H1 (cell line): Measurements from ENCODE around the gene WWC2. TPM values are rescaled to one million over a fixed set of nuclear protein-coding genes. Genes with fewer than 3 reads are reported as not detected.
"Not testable (repeated sequence)": the region's sequence is repeated elsewhere in the genome, so short reads cannot be mapped to it uniquely, and the experiment has no call there.

Experiments
- CTCF ChIA-PET: fragments of 300-600 bp; sonication (Branson Sonifier 250); formaldehyde crosslinking; loops from one replicate; lab custom pipeline; 2021; ENCODE audit not compliant: partially characterized antibody; lab: Charles Lee
- POLR2A ChIA-PET: fragments of 300-600 bp; sonication (Branson Sonifier 250); formaldehyde crosslinking; loops from one replicate; lab custom pipeline; 2021; ENCODE audit warnings: inconsistent platforms; ENCODE audit not compliant: partially characterized antibody; lab: Charles Lee
- DNase-seq, 2 experiments: peaks; one replicate each; pipeline versions ENCODE4 v3.0.0 to v3.0.0-alpha.2; 2010 to 2022; ENCODE audit warnings: low spot score in 2 of 2, low read depth in 1 of 2, mixed read lengths in 1 of 2
- FAIRE-seq: peaks from 2 replicates; lab custom pipeline; 2011; peaks lifted over from hg19 to GRCh38; lab: Jason Lieb, UNC
- H2AFZ ChIP-seq: 2 replicates; pipeline ENCODE4 v1.8.1; 2012; ENCODE audit warnings: low read length, inconsistent platforms
- H2AK5ac ChIP-seq: 2 replicates; pipeline ENCODE4 v1.6.1; 2013; ENCODE audit warnings: low read depth, low read length
- H2BK120ac ChIP-seq: replicated peaks from 2 replicates; pipeline ENCODE3; 2013; ENCODE audit warnings: low read depth, low read length, inconsistent platforms
- H2BK12ac ChIP-seq: 2 replicates; pipeline ENCODE4 v1.6.1; 2013; ENCODE audit warnings: low read depth, low read length
- H2BK15ac ChIP-seq: 2 replicates; pipeline ENCODE4 v1.6.1; 2013; ENCODE audit warnings: low read length
- H2BK20ac ChIP-seq: 2 replicates; pipeline ENCODE4 v1.6.1; 2013; ENCODE audit warnings: low read length
- H2BK5ac ChIP-seq: 2 replicates; pipeline ENCODE4 v1.6.1; 2013; ENCODE audit warnings: low read depth, low read length
- H3K14ac ChIP-seq: 2 replicates; pipeline ENCODE4 v1.6.1; 2013; ENCODE audit warnings: inconsistent platforms; ENCODE audit not compliant: insufficient read length
- H3K18ac ChIP-seq: 2 replicates; pipeline ENCODE4 v1.6.1; 2013; ENCODE audit warnings: low read length; ENCODE audit errors: extremely low read depth
- H3K23ac ChIP-seq: 2 replicates; pipeline ENCODE4 v1.6.1; 2013; ENCODE audit warnings: inconsistent platforms; ENCODE audit not compliant: insufficient read length
- H3K23me2 ChIP-seq: 2 replicates; pipeline ENCODE4 v1.6.1; 2013; ENCODE audit warnings: low read depth, low read length
- H3K27ac ChIP-seq: 2 replicates; pipeline ENCODE4 v1.6.1; 2011; ENCODE audit warnings: low read depth, low read length, inconsistent platforms
- H3K27me3 ChIP-seq, 4 experiments: replicated peaks in 1 of 4; 1 replicate in 1 of 4; 2 replicates in 3 of 4; pipeline versions ENCODE4 v1.6.1 to v1.8.1; 2011 to 2013; ENCODE audit warnings: low read length in 3 of 4, mild to moderate bottlenecking in 3 of 4, inconsistent platforms in 2 of 4, mixed read lengths in 2 of 4, moderate library complexity in 1 of 4; ENCODE audit not compliant: control insufficient read depth in 3 of 4, insufficient read depth in 3 of 4; ENCODE audit errors: extremely low read depth in 1 of 4
- H3K36me3 ChIP-seq, 4 experiments: 2 replicates each; pipeline versions ENCODE4 v1.6.1 to v1.8.1; 2011 to 2013; ENCODE audit warnings: mild to moderate bottlenecking in 4 of 4, low read length in 3 of 4, moderate library complexity in 2 of 4, control low read depth in 1 of 4, inconsistent platforms in 1 of 4; ENCODE audit not compliant: insufficient read depth in 4 of 4, control insufficient read depth in 2 of 4
- H3K4ac ChIP-seq: replicated peaks from 2 replicates; pipeline ENCODE3; 2013; ENCODE audit warnings: low read length, low read depth, mixed read lengths, inconsistent platforms; ENCODE audit not compliant: insufficient read length
- H3K4me1 ChIP-seq, 4 experiments: replicated peaks in 1 of 4; 1 replicate in 1 of 4; 2 replicates in 3 of 4; pipeline versions ENCODE4 v1.6.1 to v1.8.1; 2011 to 2013; ENCODE audit warnings: low read length in 3 of 4, inconsistent platforms in 2 of 4, mixed read lengths in 1 of 4; ENCODE audit not compliant: insufficient read depth in 4 of 4, control insufficient read depth in 3 of 4
- H3K4me2 ChIP-seq, 2 experiments: 2 replicates each; pipeline versions ENCODE4 v1.6.1 to v1.8.1; 2011 to 2013; ENCODE audit warnings: low read depth in 2 of 2, low read length in 2 of 2, control low read depth in 1 of 2, inconsistent platforms in 1 of 2, mild to moderate bottlenecking in 1 of 2; ENCODE audit not compliant: insufficient read depth in 1 of 2
- H3K4me3 ChIP-seq, 4 experiments: fragments of 200-600, 300-600 bp in 1 of 4; sonication (generic), shearing (Covaris generic), sonication (Bioruptor Twin) in 1 of 4; 2 replicates each; pipeline versions ENCODE4 v1.5.1 to v1.8.1; 2011 to 2016; ENCODE audit warnings: low read length in 4 of 4, low read depth in 3 of 4, control low read depth in 2 of 4, inconsistent platforms in 2 of 4, mild to moderate bottlenecking in 2 of 4, mixed read lengths in 1 of 4, moderate library complexity in 1 of 4; ENCODE audit not compliant: insufficient read depth in 2 of 4; ENCODE audit errors: extremely low read depth in 1 of 4
- H3K56ac ChIP-seq: replicated peaks from 2 replicates; pipeline ENCODE3; 2013; ENCODE audit warnings: low read depth, mild to moderate bottlenecking, mixed read lengths, low read length, inconsistent platforms; ENCODE audit not compliant: insufficient read length
- H3K79me1 ChIP-seq: 2 replicates; pipeline ENCODE4 v1.6.1; 2013; ENCODE audit warnings: low read depth, low read length, control low read depth
- H3K79me2 ChIP-seq, 2 experiments: 2 replicates each; pipeline versions ENCODE4 v1.6.1 to v1.8.1; 2012 to 2013; ENCODE audit warnings: low read length in 2 of 2, mild to moderate bottlenecking in 2 of 2, inconsistent platforms in 1 of 2; ENCODE audit not compliant: insufficient read depth in 2 of 2, control insufficient read depth in 1 of 2
- H3K9ac ChIP-seq, 4 experiments: replicated peaks in 1 of 4; 1 replicate in 1 of 4; 2 replicates in 3 of 4; pipeline versions ENCODE4 v1.6.1 to v1.8.1; 2011 to 2013; ENCODE audit warnings: low read depth in 3 of 4, low read length in 3 of 4, control low read depth in 2 of 4, mild to moderate bottlenecking in 2 of 4, moderate library complexity in 2 of 4, inconsistent platforms in 1 of 4; ENCODE audit errors: extremely low read depth in 1 of 4
- H3K9me3 ChIP-seq, 2 experiments: 2 replicates each; pipeline versions ENCODE4 v1.6.1 to v1.8.1; 2012 to 2013; ENCODE audit warnings: mild to moderate bottlenecking in 2 of 2, moderate library complexity in 2 of 2, control low read depth in 1 of 2, inconsistent platforms in 1 of 2, low read depth in 1 of 2, low read length in 1 of 2, mixed read lengths in 1 of 2; ENCODE audit not compliant: insufficient read depth in 2 of 2
- H4K20me1 ChIP-seq, 2 experiments: replicated peaks in 1 of 2; 2 replicates each; pipeline versions ENCODE3 to v1.8.1; 2011 to 2013; ENCODE audit warnings: inconsistent platforms in 2 of 2, low read length in 2 of 2, mild to moderate bottlenecking in 1 of 2; ENCODE audit not compliant: insufficient read depth in 2 of 2, control insufficient read depth in 1 of 2
- H4K5ac ChIP-seq: 2 replicates; pipeline ENCODE4 v1.6.1; 2013; ENCODE audit warnings: low read length, low read depth, mixed read lengths, inconsistent platforms; ENCODE audit not compliant: insufficient read length
- H4K8ac ChIP-seq: 2 replicates; pipeline ENCODE4 v1.8.0; 2013; ENCODE audit warnings: mild to moderate bottlenecking, moderate library complexity, low read length, inconsistent platforms; ENCODE audit not compliant: insufficient read depth; ENCODE audit errors: extremely low read depth
- H4K91ac ChIP-seq: replicated peaks from 2 replicates; pipeline ENCODE3; 2013; ENCODE audit warnings: low read length, mixed read lengths, inconsistent platforms; ENCODE audit not compliant: insufficient read length
- WGBS, 2 experiments: shearing (Covaris generic) in 1 of 2; methylation state at CpG; one replicate each; pipeline versions ENCODE4 v1.1.6 to v1.1.7; 2013 to 2015; ENCODE audit warnings: low lambda C conversion rate in 2 of 2, mixed read lengths in 2 of 2, inconsistent platforms in 1 of 2, low coverage in 1 of 2, missing lambda C conversion rate in 1 of 2; ENCODE audit not compliant: insufficient replicate concordance in 2 of 2, insufficient coverage in 1 of 2, insufficient read length in 1 of 2; ENCODE audit errors: extremely low coverage in 1 of 2, missing lambda C conversion rate in 1 of 2; 5-methylcytosine and 5-hydroxymethylcytosine counted together
- polyA plus RNA-seq, 7 experiments: library from polyadenylated mRNA; depleted of rRNA in 3 of 7; stranded (reverse) in 5 of 7; unstranded in 2 of 7; fragments of >200 nt in 5 of 7; fragments of 200-250 nt in 2 of 7; gene quantifications; 1 replicate in 5 of 7; 2 replicates in 1 of 7; 4 replicates in 1 of 7; pipeline versions ENCODE4 v1.2.1 to v1.2.3, GENCODE V29; 2011 to 2013; ENCODE audit warnings: missing spikeins in 2 of 7, mixed read lengths in 2 of 7
- total RNA-seq: library from RNA; stranded (reverse); fragmentation: NEBNext Ultra II Directional; extraction: Animal tissue kit (Norgen Biotek cat#: 25700); gene quantifications from 2 replicates; pipeline ENCODE4 v1.2.1, GENCODE V29; 2021

The WWC2 gene
- total and polyA plus RNA-seq, 2 of the 8 experiments (the other 6 are each of a cell fraction or from before 2014, with no cell fraction given), result 17.6 to 135 TPM

GRCh38 chr4:183193730-183194338, 94.8 kb downstream of the WWC2 start:
- H3K79me1 ChIP-seq, H3K27ac ChIP-seq, H2AFZ ChIP-seq, H3K23me2 ChIP-seq, H4K5ac ChIP-seq, H4K8ac ChIP-seq, H3K27me3 ChIP-seq, H3K14ac ChIP-seq, H2AK5ac ChIP-seq, H3K18ac ChIP-seq, H3K56ac ChIP-seq, H2BK15ac ChIP-seq, H3K36me3 ChIP-seq, H3K23ac ChIP-seq, H4K91ac ChIP-seq, DNase-seq, H3K4ac ChIP-seq, FAIRE-seq, H2BK120ac ChIP-seq, H2BK5ac ChIP-seq, H3K4me3 ChIP-seq, H3K9ac ChIP-seq, H3K4me2 ChIP-seq, H2BK12ac ChIP-seq, H4K20me1 ChIP-seq, H3K9me3 ChIP-seq, H2BK20ac ChIP-seq: not testable (repeated sequence)
- ChIA-PET POLR2A (interaction anchor here (1.2 to 1.4 kb wide), 2 partner anchors 10 to 35 kb away, joined by 3 to 5 read pairs; no protein-coding TSS in a partner anchor), CTCF (interaction anchor here (0.8 to 2.0 kb wide), 5 partner anchors 10 to 25 kb away, joined by 3 to 6 read pairs (median 3); no protein-coding TSS in a partner anchor)
- WGBS, 2 experiments, result 72% methylated on average over 6 of the region's 6 CpGs; no CpG with 5 or more reads in 1 of the 2 experiments
- peaks cover 0 to 12% (median 6%) of the 10 kb centered on the region in 4 experiments; a peak in 4 of 7 replicates for H3K4me1 ChIP-seq
- peaks cover 0 to 93% of the 10 kb centered on the region in 2 experiments; a peak in 3 of 4 replicates for H3K79me2 ChIP-seq
